Mucosa of rectum (tissue), 2 donors: ENCODE measurements around the gene CDK5R1.
"Not testable (repeated sequence)": the region's sequence is repeated elsewhere in the genome, so short reads cannot be mapped to it uniquely, and the experiment has no call there.

Experiments
- H3K27ac ChIP-seq, 2 donors: one replicate each; pipeline ENCODE4 v1.7.0; 2013; ENCODE audit warnings: inconsistent platforms in 2 of 2, low read depth in 2 of 2, low read length in 2 of 2
- H3K27me3 ChIP-seq, 2 donors: one replicate each; pipeline ENCODE4 v1.7.0; 2013; ENCODE audit warnings: low read length in 2 of 2; ENCODE audit not compliant: control insufficient read depth in 2 of 2, insufficient read depth in 2 of 2
- H3K36me3 ChIP-seq, 2 donors: one replicate each; pipeline ENCODE4 v1.7.0; 2013; ENCODE audit warnings: low read length in 2 of 2; ENCODE audit not compliant: control insufficient read depth in 2 of 2, insufficient read depth in 2 of 2
- H3K4me1 ChIP-seq, 2 donors: one replicate each; pipeline ENCODE4 v1.7.0; 2013; ENCODE audit warnings: low read length in 2 of 2, mild to moderate bottlenecking in 1 of 2; ENCODE audit not compliant: control insufficient read depth in 2 of 2, insufficient read depth in 2 of 2
- H3K4me3 ChIP-seq, 2 donors: one replicate each; pipeline ENCODE4 v1.7.0; 2013; ENCODE audit warnings: low read length in 2 of 2
- H3K9ac ChIP-seq, 2 donors: one replicate each; pipeline ENCODE4 v1.7.0; 2013; ENCODE audit warnings: low read length in 2 of 2, low read depth in 1 of 2, mild to moderate bottlenecking in 1 of 2
- H3K9me3 ChIP-seq, 2 donors: one replicate each; pipeline ENCODE4 v1.7.0; 2013; ENCODE audit warnings: low read length in 2 of 2; ENCODE audit not compliant: control insufficient read depth in 2 of 2
- donor health status: healthy.
- donor health status: Normal muscosa, but diverticular disease.

Gene CDK5R1

GRCh38 chr17:32520737-32521404, 34.1 kb downstream of the CDK5R1 start:
- H3K36me3 ChIP-seq, result peaks cover 0 to 6% of the 10 kb centered on the region in 2 donors
- no peak overlapping the region for H3K4me3 ChIP-seq
- H3K27ac ChIP-seq, result no peak overlapping the region
- H3K9ac ChIP-seq, result no peak overlapping the region
- no peaks in the 10 kb centered on the region for H3K27me3 ChIP-seq
- peaks cover 0 to 3% of the 10 kb centered on the region in 2 donors for H3K4me1 ChIP-seq
- no peaks in the 10 kb centered on the region for H3K9me3 ChIP-seq

DNA sequence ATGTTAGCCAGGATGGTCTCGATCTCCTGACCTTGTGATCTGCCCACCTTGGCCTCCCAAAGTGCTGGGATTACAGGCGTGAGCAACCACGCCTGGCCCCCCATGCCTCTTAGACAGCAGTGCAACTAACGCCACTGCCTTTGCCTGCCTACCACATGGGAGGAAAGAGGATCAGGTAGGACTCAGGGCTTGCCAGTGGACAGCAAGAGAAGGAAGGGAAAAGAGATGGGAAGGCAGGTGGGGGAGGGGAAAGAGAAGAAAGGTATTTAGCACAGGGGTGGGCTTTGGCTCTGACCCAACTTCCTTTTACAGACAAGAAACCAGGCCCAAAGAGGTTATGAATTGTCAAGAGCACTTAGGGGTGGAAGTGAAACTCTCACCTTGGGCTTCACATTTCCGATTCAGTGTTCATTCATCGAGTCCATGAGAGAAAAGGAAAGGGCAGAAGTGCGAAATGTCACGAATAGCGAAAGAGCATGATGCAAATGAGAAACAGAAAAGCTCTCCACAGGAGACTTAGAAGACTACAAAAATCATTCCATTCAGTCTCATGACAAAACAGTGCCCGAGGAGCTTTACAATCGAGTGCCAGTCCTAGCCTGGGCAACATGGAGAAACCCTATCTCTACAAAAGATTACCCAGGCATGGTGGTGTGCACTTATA, 36.4 kb downstream of the CDK5R1 start:
- Histone ChIP-seq H3K9ac (no peak overlapping the region), H3K27me3 (no peaks in the 10 kb centered on the region), H3K36me3 (peaks cover 1 to 9% of the 10 kb centered on the region in 2 donors), H3K4me3 (no peak overlapping the region), H3K4me1 (peaks cover 0 to 3% of the 10 kb centered on the region in 2 donors), H3K9me3 (no peaks in the 10 kb centered on the region), H3K27ac (no peak overlapping the region)

- Histone ChIP-seq H3K27me3 (no peaks in the 10 kb centered on the region), H3K27ac (no peak overlapping the region)
Observed at GRCh38 chr17:32523827-32524552, 37.2 kb downstream of the CDK5R1 start.

DNA sequence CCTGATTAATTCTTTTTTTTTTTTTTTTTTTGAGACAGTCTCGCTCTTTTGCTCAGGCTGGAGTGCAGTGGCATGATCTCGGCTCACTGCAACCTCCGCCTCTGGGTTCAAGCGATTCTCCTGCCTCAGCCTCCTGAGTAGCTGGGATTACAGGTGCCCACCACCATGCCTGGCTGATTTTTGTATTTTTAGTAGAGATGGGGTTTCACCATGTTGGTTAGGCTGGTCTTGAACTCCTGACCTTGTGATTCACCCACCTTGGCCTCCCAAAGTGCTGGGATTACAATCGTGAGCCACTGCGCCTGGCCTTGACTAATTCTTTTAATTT, 37.7 kb downstream of the CDK5R1 start:
- H3K27ac ChIP-seq, H3K9ac ChIP-seq: not testable (repeated sequence)

More at GRCh38 chr17:32523827-32524552, 37.2 kb downstream of the CDK5R1 start:
- Histone ChIP-seq H3K9ac (no peak overlapping the region), H3K4me3 (no peak overlapping the region), H3K9me3 (no peaks in the 10 kb centered on the region), H3K4me1 (peaks cover 0 to 3% of the 10 kb centered on the region in 2 donors), H3K36me3 (peaks cover 9 to 14% of the 10 kb centered on the region in 2 donors)

GRCh38 chr17:32525122-32525521, 38.3 kb downstream of the CDK5R1 start:
- Histone ChIP-seq H3K27ac (no peak overlapping the region), H3K36me3 (peaks cover 17 to 21% of the 10 kb centered on the region in 2 donors), H3K4me3 (no peak overlapping the region), H3K9ac (no peak overlapping the region), H3K9me3 (no peaks in the 10 kb centered on the region), H3K27me3 (no peaks in the 10 kb centered on the region), H3K4me1 (peaks cover 0 to 3% of the 10 kb centered on the region in 2 donors)

More for the DNA sequence above, 37.7 kb downstream of the CDK5R1 start:
- H3K9me3 ChIP-seq, H3K27me3 ChIP-seq, H3K4me1 ChIP-seq, H3K4me3 ChIP-seq: not testable (repeated sequence)
- peaks cover 13 to 17% of the 10 kb centered on the region in 2 donors for H3K36me3 ChIP-seq

GRCh38 chr17:32527146-32527545, 40.4 kb downstream of the CDK5R1 start:
- no peaks in the 10 kb centered on the region for H3K27me3 ChIP-seq
- H3K9me3 ChIP-seq, result no peaks in the 10 kb centered on the region
- H3K9ac ChIP-seq, result no peak overlapping the region
- peaks cover 21 to 28% of the 10 kb centered on the region in 2 donors for H3K36me3 ChIP-seq
- peaks cover 0 to 3% of the 10 kb centered on the region in 2 donors for H3K4me1 ChIP-seq
- H3K4me3 ChIP-seq, result no peak overlapping the region
- no peak overlapping the region for H3K27ac ChIP-seq

DNA sequence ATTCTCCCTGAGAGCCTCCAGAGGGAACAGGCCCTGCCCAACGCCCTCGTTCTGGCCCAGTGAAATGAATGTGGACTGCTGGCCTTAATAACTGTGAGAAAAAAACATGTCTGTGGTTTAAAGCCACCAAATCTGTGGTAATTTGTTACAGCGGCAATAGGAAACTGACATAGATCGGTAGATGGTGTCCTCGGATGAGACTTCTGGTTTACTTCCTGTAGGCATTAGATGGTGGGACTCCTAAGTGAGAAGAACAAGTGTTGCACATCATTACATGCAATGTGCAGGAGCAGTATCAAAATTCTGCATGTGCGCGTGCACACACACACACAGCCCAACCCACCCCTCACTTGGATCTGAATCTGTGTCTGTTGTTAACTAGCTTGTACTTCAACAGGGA, 42.0 kb downstream of the CDK5R1 start:
- Histone ChIP-seq H3K36me3 (peaks cover 28% of the 10 kb centered on the region in 2 donors), H3K27ac (no peak overlapping the region), H3K4me1 (peaks cover 0 to 1% of the 10 kb centered on the region in 2 donors), H3K4me3 (no peak overlapping the region), H3K9ac (no peak overlapping the region), H3K9me3 (no peaks in the 10 kb centered on the region), H3K27me3 (no peaks in the 10 kb centered on the region)

DNA sequence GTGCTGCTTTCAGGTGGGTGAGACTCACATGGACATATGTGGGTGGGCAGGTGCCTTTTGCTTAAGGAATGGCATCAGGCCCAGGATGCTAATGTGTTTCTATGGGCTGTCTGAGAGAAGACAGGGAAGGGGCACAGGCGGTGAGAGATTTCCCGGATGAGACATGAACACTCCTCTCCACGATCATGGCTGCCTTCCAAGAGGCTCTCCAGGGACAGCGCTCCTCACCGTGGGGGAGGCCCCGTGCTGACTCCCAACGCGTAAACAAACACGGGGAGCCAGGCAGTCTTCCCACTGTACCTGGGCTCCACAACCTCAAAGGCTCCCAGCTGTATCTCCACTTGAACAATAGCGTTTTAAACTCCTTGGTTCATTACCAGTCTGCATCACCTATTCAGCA, 42.8 kb downstream of the CDK5R1 start:
- Histone ChIP-seq H3K9ac (no peak overlapping the region), H3K27me3 (no peaks in the 10 kb centered on the region), H3K36me3 (peaks cover 28% of the 10 kb centered on the region in 2 donors), H3K4me3 (no peak overlapping the region), H3K4me1 (no peaks in the 10 kb centered on the region), H3K27ac (no peak overlapping the region), H3K9me3 (no peaks in the 10 kb centered on the region)

- no peaks in the 10 kb centered on the region for H3K4me1 ChIP-seq
- H3K9ac ChIP-seq, result no peak overlapping the region
- peaks cover 22 to 27% of the 10 kb centered on the region in 2 donors for H3K36me3 ChIP-seq
- no peak overlapping the region for H3K27ac ChIP-seq
- no peaks in the 10 kb centered on the region for H3K9me3 ChIP-seq
- H3K27me3 ChIP-seq, result no peaks in the 10 kb centered on the region
- no peak overlapping the region for H3K4me3 ChIP-seq
Observed at GRCh38 chr17:32533296-32533695, 46.5 kb downstream of the CDK5R1 start.
